ENCODE measurements around the gene CAMKK1.

Gene CAMKK1

GRCh38 chr17:3924512-3925350, 31.9 kb upstream of the CAMKK1 start:
- no peak for TF ChIP-seq CTCF (IDR thresholded peaks at IDR 0.05; ENCODE audit: borderline replicate concordance, control extremely low read depth, extremely low read depth, insufficient read depth, missing control alignments)
- DNase-seq (ENCODE audit: low spot score): no peak
- in situ Hi-C loops (cut with MboI; ENCODE audit: low sequenced_read_pairs, unreplicated experiment): no loop called here

GRCh38 chr17:3923466-3924190, 30.8 kb upstream of the CAMKK1 start:
- no peak for TF ChIP-seq CTCF (IDR thresholded peaks at IDR 0.05; ENCODE audit: borderline replicate concordance, control extremely low read depth, extremely low read depth, insufficient read depth, missing control alignments)
- in situ Hi-C loops (cut with MboI; ENCODE audit: low sequenced_read_pairs, unreplicated experiment): no loop called here
- no peak for DNase-seq (ENCODE audit: low spot score)

- TF ChIP-seq CTCF (IDR thresholded peaks at IDR 0.05; ENCODE audit: borderline replicate concordance, control extremely low read depth, extremely low read depth, insufficient read depth, missing control alignments): no peak
Measured at GRCh38 chr17:3922765-3923164, 29.9 kb upstream of the CAMKK1 start.

GRCh38 chr17:3921502-3922319, 28.9 kb upstream of the CAMKK1 start:
- DNase-seq (ENCODE audit: low spot score): no peak
- in situ Hi-C loops (cut with MboI; ENCODE audit: low sequenced_read_pairs, unreplicated experiment): no loop called here
- no peak for TF ChIP-seq CTCF (IDR thresholded peaks at IDR 0.05; ENCODE audit: borderline replicate concordance, control extremely low read depth, extremely low read depth, insufficient read depth, missing control alignments)

More at GRCh38 chr17:3922765-3923164, 29.9 kb upstream of the CAMKK1 start:
- no peak for DNase-seq (ENCODE audit: low spot score)
- in situ Hi-C loops (cut with MboI; ENCODE audit: low sequenced_read_pairs, unreplicated experiment): no loop called here

- in situ Hi-C loops (cut with MboI; ENCODE audit: low sequenced_read_pairs, unreplicated experiment): no loop called here
- no peak for DNase-seq (ENCODE audit: low spot score)
- TF ChIP-seq CTCF (IDR thresholded peaks at IDR 0.05; ENCODE audit: borderline replicate concordance, control extremely low read depth, extremely low read depth, insufficient read depth, missing control alignments): no peak
Measured at GRCh38 chr17:3921006-3921405, 28.2 kb upstream of the CAMKK1 start.

GRCh38 chr17:3919123-3919624, 26.3 kb upstream of the CAMKK1 start:
- no peak for DNase-seq (ENCODE audit: low spot score)
- TF ChIP-seq CTCF (IDR thresholded peaks at IDR 0.05; ENCODE audit: borderline replicate concordance, control extremely low read depth, extremely low read depth, insufficient read depth, missing control alignments): no peak
- in situ Hi-C loops (cut with MboI; ENCODE audit: low sequenced_read_pairs, unreplicated experiment): no loop called here

Data from GM13976 (cell line).